DMS53 treated with DMSO at 0.1 percent for 48 hours (cell line): Measurements from ENCODE around the gene MAML1.
"Not testable (repeated sequence)": the region's sequence is repeated elsewhere in the genome, so short reads cannot be mapped to it uniquely, and the experiment has no call there.

Experiments
- DNase-seq: peaks from one replicate; lab custom pipeline; 2025; ENCODE audit not compliant: unreplicated experiment; lab: John Stamatoyannopoulos, UW

MAML1 gene

DNA sequence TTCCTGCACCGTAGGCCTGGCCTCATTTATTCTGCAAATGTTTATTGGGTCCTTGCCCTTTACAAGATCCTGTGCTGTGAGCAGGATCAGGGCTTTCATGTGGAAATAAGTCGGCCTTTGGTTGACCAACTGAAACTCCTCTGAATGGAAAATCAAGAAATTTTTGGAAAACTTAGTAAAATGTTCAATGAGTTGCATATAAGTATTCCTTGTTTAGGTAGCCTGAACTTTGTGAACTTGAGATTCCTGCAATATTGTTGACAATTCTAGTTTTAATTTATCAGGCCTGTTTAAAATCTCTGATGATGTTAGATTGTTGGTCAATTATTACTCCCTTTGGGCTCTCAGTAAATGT lies 1.1 kb downstream of the MAML1 start:
- no peak for DNase-seq

DNA sequence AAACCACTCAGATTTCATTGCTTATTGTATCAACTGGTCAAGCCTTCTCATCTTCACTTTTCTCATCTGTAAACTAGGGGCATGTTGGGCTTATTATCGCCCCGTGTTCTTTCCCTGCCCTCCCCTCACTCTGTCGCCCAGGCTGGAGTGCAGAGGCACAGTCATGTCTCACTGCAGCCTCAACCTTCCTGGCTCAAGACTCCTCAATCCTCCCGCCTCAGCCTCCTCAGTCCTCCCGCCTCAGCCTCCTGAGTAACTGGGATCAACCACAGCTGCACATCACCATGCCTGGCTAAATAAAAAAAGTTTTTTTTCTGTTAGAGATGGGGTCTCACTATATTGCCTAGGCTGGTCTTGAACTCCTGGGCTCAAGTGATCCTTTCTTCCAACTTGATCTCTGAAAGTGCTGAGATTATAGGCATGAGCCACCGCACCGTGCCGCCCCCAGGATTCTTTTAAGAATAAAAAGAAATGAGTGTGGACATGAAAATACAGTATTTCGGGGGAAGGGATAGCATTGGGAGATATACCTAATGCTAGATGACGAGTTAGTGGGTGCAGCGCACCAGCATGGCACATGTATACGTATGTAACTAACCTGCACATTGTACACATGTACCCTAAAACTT lies 2.0 kb downstream of the MAML1 start:
- DNase-seq = no peak

DNA sequence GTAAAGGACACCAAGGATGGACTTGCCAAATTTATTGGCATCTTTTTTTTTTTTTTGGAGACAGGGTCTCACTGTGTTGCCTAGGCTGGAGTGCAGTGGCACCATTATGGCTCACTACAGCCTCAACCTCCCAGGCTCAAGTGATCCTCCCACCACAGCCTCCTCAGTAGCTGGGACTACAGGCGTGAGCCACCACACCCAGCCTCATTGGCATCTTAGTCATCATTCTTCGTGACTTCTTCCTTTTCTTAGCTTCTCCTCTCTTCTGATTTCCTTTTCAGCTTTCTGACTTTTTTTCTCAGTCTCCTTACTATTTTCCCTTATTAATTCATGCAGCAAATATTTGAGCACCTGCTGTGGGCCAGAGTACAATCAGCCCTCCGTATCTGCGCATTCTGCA lies 6.1 kb downstream of the MAML1 start:
- DNase-seq = no peak

DNA sequence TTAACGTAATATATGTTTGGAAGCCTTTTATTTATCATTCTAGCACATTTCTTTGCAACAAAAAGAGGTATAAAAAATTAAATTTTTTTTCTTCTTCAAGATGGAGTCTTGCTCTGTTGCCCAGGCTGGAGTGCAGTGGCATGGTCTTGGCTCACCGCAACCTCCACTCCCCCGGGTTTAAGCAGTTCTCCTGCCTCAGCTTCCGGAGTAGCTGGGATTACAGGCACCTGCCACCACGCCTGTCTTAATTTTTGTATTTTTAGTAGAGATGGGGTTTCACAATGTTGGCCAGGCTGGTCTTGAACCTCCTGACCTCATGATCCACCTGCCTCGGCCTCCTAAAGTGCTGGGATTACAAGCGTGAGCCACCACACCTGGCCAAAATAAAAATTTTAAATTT lies 11.5 kb downstream of the MAML1 start:
- DNase-seq = not testable (repeated sequence)

DNA sequence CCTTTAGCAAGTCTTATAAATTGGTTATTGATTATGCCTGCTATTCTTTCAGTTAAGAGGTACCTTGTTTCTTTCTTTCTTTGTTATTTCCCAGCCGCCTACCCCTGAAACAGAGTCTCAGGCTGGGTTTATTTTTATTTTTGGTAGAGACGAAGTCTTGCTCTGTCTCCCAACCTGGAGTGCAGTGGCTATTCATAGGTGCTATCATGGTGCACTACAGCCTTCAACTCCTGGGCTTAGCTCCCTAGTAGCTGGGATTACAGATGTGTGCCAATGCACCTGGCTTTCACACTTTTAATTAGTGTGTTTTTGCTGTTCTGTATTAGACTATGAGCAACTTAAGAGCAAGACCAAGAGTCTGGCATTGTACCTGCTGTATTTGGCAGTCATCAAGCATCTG lies 14.2 kb downstream of the MAML1 start:
- DNase-seq = no peak

DNA sequence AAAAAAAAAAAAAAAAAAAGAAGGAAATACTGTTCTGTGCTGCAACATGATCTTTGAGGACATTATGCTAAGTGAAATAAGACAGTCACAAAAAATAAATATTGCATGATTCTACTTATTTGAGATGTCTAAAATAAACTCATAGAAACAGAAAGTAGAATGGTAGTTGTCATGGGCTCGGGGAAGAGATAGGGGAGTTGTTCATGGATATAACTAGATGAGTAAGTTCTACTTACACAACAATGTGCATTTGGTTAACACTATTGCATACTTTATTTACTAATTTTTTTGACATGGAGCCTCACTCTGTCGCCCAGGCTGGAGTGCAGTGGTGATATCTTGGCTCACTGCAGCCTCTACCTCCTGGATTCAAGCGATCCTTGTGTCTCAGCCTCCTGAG lies 15.2 kb downstream of the MAML1 start:
- DNase-seq = no peak

DNA sequence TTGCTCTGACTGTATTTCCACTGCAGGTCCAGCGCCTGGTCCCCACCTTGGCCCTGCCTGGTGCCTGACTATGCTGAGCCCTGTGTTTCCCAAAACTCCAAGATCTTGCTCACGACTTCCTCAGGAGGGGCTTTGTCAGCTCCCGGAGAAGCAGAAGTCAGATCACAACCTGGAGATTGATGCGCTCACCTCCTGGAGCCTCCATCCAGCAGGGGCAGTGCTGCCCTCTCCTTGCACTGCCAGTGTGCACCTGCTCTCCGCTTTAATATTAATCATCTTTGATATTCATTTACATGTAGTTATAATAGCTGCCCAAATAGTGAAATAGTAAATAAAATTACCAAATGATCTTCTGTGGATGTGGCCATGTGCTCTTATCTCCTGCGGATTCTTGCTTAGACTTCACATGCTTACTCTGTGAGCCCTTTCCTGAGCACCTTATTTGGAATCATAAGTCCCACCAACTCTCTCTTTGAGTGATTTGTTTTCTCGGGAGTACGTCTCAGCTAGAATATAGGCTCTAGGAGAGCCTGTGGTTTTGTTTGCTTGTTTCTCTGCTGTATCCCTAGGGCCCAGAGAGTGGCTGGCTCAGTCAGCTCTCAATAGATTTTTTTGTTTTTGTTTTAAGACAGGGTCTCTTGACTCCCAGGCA lies 17.4 kb downstream of the MAML1 start:
- DNase-seq = no peak

DNA sequence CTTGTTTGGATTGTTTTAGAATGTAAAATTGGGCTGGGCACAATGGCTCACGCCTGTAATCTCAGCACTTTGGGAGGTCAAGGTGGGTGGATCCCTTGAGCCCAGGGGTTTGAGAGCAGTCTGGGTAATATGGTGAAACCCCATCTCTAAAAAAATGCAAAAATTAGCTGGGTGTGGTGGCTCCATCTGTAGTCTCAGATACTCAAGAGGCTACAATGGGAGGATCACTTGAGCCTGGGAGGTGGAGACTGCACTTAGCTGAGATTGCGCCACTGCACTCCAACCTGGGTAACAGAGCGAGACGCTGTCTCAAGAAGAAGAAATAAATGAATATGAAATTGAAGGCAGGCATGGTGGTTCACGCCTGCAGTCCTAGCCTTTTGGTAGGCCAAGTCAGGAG lies 21.3 kb downstream of the MAML1 start:
- DNase-seq = no peak

DNA sequence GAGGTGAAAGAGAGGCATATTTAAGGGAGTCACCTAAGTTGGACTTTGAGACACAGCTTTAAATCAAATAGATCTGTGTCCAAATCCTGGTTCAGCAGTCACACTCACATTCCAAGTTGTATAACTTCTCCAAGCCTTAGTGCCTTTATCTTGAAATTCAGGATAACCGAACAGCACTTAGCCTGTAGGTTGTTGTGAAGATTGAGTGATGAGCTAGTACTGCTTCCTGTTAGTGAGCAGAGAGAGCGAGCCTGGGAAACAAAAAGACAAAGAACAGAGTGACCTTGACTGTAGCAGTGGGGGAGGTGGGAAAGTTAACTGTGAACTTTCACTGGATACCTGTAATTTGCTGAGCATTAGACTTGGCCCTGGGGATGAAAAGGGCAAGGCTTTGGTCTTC lies 22.4 kb downstream of the MAML1 start:
- no peak for DNase-seq

DNA sequence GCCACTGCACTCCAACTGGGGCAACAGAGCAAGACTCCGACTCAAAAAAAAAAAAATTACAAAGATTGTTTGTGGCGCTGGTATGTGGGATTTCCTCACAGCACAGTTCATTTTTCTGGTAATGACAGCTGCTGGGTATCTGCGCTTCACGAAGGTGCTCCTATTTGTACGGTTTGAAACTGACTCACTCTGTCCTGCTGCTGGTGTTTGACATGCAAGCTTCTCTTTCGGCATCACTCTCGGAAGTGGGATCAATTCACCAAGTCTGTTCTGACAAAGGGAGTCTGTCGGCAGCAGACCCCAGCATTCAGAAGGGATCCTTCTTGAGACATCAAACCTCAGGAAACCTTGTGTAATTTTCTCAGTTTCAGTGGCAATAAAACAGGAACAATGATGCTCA lies 26.3 kb downstream of the MAML1 start:
- no peak for DNase-seq

DNA sequence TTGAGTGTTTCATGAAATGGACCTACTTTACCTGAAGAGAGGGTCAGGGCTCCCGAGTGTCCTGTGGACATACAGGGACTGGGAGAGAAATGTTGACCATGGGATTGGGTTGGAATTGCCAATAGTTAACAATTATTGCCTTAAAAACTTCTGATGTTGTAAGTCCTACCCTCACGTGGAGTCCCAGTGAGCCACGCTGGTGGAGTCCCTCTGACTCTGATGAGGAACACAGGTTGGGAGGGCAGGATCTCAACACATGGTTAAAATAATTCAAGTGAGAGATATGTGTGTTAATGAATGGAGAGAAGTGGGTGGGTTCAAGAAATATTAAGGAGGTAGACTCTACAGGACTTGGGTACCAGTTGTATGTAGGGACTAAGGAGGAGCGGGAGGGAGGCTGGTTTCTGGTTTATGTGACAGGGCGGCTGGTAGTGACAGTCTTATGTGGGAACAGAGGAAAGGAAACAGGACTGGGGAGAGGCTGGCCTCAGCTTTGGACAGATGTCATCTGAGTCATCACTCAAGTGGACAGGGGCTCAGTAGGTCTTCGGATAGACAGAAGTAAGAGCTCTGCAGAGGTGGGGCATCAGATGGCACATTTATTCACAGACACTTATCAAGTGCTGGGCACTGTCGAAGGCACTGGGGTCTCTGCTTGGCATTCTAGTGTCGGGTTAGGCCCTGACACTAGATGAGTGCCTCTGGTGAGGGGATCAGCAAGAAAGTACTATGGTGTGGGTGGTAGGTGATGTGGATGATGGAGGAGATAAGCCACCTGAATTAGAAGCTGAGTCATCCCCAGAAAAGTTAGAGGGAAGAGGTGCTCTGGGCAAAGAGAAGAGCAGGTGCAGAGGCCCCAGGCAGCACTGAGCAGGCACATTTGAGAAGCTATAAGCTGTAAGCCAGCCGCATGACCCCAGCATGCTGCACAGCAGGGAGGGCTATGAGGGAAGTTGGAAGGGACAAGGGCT lies 27.2 kb downstream of the MAML1 start:
- DNase-seq = peak; percentile 92

DNA sequence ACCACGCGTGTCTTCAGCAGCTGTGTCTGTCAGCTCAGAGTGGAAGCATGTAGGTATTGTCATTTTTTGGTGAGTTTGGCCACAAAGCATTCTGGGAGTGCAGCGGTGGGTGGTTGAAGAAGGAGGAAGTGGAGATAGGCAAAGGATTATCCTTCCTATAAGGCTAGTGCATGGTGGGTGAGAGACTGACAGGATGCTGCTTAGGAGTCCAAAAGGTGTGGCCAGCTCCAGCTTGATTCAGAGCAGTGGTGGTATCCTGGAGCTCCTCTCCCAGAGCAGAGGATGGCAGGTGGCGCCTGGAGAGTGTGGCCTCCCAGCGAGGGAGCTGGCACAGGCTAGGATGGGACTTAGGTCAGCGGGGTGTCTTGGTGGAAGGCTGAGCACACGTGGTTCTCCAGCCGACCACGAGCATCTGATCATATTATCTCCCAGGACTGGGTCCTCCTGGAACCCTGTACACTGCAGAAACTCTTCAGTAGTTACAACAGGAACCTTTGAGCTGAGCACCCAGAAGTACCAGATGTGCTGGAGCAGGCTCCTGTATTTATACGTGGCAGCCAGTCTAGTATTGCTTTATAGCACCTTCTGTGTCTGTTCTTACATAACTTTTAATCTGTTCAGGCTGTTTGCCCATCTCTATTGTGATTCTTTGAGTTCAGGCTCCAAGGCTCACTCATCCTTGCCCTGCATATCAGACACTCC lies 29.6 kb downstream of the MAML1 start:
- peak; percentile 48 for DNase-seq

DNA sequence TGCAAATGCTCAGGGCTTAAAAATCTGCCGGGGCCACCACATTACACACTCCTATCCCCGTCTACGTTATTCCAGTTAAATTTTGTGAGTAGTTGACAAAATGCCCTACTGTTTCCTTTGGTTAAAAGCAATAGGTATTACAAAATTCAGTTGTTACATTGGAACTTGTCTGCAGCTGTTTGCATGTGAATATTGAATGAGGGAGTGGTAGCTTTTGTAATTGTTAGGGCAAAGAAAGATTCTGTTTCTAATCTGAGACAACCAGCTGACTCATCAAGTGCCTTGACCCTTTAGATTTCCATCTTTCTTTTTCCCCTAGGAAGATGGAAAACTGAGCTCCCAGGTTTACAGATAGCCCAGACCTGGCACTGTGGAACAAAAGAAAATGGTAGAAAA lies 30.2 kb downstream of the MAML1 start:
- DNase-seq = no peak

DNA sequence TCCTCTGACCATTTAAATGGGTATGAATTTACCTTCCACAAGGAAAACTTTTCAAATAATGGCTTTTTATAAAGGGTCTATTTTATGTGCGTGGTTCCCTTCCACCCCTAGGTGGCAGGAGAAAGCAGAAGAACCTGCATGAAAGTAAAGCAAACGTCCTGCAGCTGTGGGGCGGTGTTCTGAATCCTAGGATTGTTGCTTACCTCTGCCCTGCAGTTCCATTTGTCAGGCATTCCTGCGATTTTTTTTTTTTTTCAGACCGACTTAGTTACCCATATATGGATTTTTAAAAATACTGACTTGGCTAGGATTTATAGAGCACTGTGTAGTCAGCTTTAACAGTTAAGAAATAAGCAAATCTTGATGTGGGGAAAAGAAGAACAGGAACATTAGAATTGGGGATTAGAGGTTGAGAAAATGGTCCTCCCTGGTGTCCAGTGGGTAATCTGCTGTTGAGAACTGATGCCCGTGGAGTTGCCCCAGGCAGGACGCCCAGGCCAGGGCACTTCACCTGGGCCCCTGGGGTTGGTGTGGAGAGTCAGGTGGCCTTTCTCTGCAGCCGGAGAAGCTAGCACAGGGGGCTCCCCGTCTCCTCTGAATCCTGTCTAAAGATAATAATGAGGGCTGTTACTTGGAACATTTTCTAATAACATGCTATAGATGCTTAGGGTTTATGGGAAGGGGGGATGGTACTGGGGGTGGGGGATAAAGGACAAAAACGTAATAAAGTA lies 30.8 kb downstream of the MAML1 start:
- DNase-seq = peak; percentile 72

DNA sequence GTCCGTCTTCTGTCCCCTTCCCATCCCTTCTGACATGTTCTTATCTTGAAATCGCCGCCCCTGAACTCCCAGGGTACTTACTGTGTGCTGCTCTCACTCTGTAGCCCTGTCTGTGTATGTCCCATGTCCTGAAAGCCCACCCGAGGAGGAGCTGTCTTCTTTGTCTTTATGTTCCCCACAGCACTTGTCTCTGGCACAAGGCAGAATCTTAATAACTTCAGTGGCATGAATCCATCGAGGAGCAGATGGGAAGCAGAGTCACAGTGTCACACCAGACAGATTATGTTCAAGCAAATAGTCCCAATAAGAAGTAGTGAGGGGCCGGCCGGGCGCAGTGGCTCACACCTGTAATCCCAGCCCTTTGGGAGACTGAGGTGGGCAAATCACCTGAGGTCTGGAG lies 31.4 kb downstream of the MAML1 start:
- DNase-seq = no peak

DNA sequence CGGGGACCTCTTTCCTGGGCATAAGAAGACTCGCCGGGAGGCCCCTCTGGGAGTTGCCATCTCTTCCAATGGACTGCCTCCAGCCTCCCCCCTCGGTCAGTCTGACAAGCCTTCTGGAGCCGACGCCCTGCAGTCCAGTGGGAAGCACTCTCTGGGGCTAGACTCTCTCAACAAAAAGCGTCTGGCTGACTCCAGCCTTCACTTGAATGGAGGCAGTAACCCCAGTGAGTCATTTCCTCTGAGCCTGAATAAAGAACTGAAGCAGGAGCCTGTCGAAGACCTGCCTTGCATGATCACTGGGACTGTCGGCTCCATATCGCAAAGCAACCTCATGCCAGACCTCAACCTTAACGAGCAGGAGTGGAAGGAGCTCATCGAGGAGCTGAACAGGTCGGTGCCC lies 32.8 kb downstream of the MAML1 start:
- no peak for DNase-seq

DNA sequence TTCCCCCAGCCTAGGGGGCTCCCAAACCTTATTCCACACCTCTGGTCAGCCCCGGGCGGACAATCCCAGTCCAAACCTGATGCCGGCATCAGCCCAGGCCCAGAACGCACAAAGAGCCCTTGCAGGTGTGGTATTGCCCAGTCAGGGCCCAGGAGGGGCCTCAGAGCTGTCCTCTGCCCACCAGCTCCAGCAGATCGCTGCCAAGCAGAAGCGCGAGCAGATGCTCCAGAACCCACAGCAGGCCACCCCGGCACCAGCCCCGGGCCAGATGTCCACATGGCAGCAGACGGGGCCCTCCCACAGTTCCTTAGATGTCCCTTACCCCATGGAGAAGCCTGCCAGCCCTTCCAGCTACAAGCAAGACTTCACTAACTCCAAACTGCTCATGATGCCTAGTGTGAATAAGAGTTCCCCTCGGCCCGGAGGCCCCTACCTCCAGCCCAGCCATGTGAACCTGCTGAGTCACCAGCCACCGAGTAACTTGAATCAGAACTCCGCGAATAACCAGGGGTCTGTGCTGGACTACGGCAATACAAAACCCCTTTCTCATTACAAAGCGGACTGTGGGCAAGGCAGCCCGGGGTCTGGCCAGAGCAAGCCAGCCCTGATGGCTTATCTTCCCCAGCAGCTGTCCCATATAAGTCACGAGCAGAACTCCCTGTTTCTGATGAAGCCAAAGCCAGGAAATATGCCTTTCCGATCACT lies 33.6 kb downstream of the MAML1 start:
- no peak for DNase-seq

DNA sequence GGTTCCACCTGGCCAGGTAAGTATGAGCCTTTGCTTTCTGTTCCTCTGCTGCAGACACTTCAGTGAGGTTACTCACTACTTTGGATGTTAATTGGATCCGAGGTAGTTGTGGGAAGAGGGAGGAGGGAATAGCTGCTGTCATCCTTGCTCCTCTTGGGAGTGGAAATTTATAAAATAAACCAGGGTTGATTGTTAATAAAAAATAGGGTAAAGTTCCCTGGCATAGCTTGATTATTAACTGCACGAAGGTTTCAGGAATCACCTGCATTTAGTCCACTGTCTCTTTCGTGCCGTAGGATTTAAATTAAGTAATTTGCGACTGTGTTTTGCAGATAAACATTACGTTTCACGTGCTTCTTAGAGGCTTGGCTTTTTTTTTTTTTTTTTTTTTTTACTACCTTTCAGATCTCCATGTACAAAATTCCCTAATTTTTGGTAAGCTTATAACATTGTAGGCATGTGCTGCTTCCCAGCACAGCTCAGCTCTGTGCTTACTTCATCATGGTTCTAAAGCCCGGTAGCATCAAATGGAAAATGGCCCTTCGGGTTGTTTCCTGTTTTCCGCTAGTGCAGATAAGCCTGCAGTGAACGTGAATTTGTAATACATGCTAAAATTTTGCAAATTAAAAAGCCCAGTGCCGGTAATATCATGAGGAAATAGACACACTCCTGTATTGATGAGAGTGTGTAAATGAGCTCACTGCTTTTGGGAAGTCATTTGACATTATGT lies 34.3 kb downstream of the MAML1 start:
- DNase-seq = no peak

DNA sequence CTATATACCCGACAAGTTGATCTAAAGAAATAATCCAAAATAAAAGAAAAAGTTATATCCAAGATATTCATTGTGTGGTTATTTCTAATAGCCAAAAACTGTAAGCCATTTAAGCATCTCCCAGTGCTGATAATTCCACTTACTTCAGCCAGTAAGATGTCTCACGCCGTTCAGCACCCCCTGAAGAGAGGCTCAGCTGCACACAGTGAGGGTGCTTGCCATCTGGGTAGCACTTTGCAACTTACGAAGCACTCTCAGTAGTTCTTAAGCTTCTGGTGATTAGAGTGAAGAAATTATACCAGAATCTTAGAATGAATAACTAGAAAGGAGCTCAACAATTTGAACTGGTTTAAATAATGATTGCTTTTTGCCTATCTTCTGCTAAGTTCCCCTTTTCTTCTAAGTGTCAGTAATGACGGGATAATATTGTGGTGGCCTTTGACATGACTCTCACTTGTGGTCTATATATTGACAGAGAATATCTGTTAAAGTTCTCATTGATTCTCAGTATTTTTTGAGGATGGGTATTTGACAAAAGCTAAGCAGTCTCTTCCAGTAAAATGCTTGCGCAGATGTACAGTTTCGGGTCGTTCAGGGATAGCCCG lies 35.0 kb downstream of the MAML1 start:
- no peak for DNase-seq
